ENCODE results near the gene OR2S2. TPM values are rescaled to one million over a fixed set of nuclear protein-coding genes. Genes with fewer than 3 reads are reported as not detected.

Gene OR2S2, protein sequence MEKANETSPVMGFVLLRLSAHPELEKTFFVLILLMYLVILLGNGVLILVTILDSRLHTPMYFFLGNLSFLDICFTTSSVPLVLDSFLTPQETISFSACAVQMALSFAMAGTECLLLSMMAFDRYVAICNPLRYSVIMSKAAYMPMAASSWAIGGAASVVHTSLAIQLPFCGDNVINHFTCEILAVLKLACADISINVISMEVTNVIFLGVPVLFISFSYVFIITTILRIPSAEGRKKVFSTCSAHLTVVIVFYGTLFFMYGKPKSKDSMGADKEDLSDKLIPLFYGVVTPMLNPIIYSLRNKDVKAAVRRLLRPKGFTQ
- not detected for total RNA-seq

DNA sequence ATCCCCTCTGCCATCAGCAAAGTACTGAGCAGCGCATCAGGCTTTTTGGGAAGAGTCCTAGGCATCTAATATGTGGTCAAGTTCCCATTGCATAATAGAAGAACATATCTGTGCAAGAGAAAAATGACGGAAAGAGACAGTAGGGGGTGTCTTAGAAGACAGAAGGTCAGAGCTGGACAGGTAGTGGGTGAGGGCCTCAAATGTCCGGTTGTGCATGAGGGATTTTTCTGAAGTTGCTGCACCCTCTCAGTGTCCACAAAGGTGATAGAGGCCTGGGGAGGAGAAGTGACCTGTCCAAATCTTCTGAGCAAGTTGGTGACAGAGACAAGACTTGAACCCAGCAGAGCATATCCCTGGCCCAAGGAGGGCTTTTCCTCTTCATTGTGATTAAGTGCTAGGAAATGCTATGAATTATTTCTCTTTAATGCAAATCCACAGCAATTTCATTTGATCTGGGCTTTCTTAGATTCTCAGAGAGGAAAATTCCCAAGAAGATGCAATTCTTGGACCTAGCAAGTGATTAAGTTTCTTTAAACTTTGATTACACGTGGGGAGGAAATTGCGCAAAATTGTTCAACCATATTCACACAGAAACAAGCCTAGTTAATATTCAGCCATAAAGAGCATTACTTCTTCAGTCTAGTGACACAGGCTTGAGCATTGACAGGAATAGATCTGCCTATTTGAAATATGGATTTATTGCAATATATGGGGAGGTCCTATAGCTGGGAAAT lies at the start of gene OR2S2:
Gene OR2S2 (minus strand): TSS at position 51 of the 734 bp plus-strand sequence. CDS start 56 bp downstream, outside the sequence.
- in situ Hi-C loops (cut with MboI; ENCODE audit: low sequenced_read_pairs in 4 of 4), result loop anchor here in 3 of 4 donors (5.0 to 25.0 kb wide), 4 partner anchors 56 to 379 kb away; no protein-coding TSS in a partner anchor
- no peaks in the 10 kb centered on the region for H3K27me3 ChIP-seq
- H3K4me3 ChIP-seq, result no peak within 1 kb of the TSS
- H3K36me3 ChIP-seq, result no peaks in the 10 kb centered on the region
- ATAC-seq (no peak), DNase-seq (no peak)
- TF ChIP-seq, protein P1, sequence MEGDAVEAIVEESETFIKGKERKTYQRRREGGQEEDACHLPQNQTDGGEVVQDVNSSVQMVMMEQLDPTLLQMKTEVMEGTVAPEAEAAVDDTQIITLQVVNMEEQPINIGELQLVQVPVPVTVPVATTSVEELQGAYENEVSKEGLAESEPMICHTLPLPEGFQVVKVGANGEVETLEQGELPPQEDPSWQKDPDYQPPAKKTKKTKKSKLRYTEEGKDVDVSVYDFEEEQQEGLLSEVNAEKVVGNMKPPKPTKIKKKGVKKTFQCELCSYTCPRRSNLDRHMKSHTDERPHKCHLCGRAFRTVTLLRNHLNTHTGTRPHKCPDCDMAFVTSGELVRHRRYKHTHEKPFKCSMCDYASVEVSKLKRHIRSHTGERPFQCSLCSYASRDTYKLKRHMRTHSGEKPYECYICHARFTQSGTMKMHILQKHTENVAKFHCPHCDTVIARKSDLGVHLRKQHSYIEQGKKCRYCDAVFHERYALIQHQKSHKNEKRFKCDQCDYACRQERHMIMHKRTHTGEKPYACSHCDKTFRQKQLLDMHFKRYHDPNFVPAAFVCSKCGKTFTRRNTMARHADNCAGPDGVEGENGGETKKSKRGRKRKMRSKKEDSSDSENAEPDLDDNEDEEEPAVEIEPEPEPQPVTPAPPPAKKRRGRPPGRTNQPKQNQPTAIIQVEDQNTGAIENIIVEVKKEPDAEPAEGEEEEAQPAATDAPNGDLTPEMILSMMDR (IDR thresholded peaks at IDR 0.05 in 4 of 5, conservative IDR thresholded peaks at IDR 0.05 in 1 of 5), result no peak
- TF ChIP-seq POLR2A (IDR thresholded peaks at IDR 0.05), result no peak
- H3K27ac ChIP-seq, result no peak within 1 kb of the TSS
- no peaks in the 10 kb centered on the region for H3K9me3 ChIP-seq
- no peaks in the 10 kb centered on the region for H3K4me1 ChIP-seq
- intact Hi-C loops (cut with DNase I; ENCODE audit: low total_unique reads), result no loop called here

DNA sequence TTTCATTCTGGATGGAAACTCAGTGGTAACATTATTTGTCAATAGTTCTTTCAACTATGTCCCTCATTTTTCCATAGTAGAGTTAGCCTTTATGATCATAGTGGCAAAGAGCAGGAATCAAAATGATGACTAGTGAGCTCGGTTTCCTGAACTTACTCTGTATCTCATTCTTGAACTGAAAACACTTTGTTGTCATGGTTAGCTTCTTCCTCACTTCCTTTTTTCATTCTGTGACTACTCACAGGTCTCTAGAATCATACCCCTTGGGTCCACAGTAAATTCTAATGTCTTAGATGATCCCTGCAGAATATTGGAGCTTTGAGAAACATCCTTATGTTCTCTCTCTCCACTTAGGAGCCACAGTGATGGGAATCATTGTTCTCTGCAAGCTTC lies 49.4 kb upstream of the OR2S2 start:
- intact Hi-C loops (cut with DNase I; ENCODE audit: low total_unique reads) (loop anchor here (10.0 kb wide), 1 partner anchor 67 kb away; no protein-coding TSS in a partner anchor), in situ Hi-C loops (cut with MboI; ENCODE audit: low sequenced_read_pairs in 4 of 4) (no loop called here)
- no peak overlapping the region for H3K27ac ChIP-seq
- H3K4me1 ChIP-seq, result no peaks in the 10 kb centered on the region
- H3K27me3 ChIP-seq, result peaks cover 0 to 6% (median 0%) of the 10 kb centered on the region in 3 donors
- H3K9me3 ChIP-seq, result no peaks in the 10 kb centered on the region
- no peak overlapping the region for H3K4me3 ChIP-seq
- TF ChIP-seq, protein P1 (IDR thresholded peaks at IDR 0.05 in 4 of 5, conservative IDR thresholded peaks at IDR 0.05 in 1 of 5), result no peak
- TF ChIP-seq POLR2A (IDR thresholded peaks at IDR 0.05), result no peak
- no peak for ATAC-seq
- no peak for DNase-seq
- H3K36me3 ChIP-seq, result no peaks in the 10 kb centered on the region

DNA sequence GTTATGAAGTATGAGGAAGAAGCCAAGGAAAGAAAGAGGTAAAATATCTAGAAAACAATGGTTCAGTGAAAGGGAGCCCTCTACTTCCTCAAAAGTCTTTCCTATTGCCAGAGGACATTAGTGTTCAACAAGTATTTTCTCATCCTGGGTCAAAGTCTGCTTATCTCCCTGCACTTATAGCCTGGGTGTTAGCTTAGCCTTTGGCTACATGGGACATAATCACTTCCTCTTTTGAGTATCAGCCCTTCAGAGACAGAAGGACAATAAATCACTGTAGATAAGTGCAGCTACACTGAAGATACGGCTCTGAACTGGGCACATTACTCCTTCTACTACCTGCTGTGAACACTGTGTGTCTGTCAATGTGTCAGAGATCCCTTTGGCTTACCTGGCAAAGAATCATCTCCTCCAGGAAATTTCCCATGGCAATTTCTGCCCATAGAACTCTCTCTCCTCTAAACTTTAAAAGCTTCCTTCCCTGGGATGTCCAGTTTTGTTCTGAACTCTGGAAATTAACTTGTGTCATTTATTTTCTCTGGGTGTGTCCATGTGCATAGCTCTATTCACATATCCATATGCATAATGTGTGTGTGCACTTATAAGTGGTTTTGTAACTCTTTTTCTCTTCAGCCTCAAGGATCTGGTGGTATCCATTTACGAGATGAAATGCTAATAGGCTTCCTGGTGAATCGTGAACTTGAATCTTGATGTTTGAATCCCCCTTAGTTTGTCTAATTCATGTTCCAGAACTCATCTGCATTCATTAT lies 48.8 kb upstream of the OR2S2 start:
- DNase-seq (no peak), ATAC-seq (no peak)
- Histone ChIP-seq H3K9me3 (no peaks in the 10 kb centered on the region), H3K27ac (no peak overlapping the region), H3K27me3 (peaks cover 0 to 6% (median 0%) of the 10 kb centered on the region in 3 donors), H3K36me3 (no peaks in the 10 kb centered on the region), H3K4me3 (no peak overlapping the region), H3K4me1 (no peaks in the 10 kb centered on the region)
- TF ChIP-seq, protein P1 (IDR thresholded peaks at IDR 0.05 in 4 of 5, conservative IDR thresholded peaks at IDR 0.05 in 1 of 5), result no peak
- TF ChIP-seq POLR2A (IDR thresholded peaks at IDR 0.05), result no peak
- intact Hi-C loops (cut with DNase I; ENCODE audit: low total_unique reads), result loop anchor here (10.0 kb wide), 1 partner anchor 68 kb away; no protein-coding TSS in a partner anchor
- in situ Hi-C loops (cut with MboI; ENCODE audit: low sequenced_read_pairs in 4 of 4), result no loop called here

DNA sequence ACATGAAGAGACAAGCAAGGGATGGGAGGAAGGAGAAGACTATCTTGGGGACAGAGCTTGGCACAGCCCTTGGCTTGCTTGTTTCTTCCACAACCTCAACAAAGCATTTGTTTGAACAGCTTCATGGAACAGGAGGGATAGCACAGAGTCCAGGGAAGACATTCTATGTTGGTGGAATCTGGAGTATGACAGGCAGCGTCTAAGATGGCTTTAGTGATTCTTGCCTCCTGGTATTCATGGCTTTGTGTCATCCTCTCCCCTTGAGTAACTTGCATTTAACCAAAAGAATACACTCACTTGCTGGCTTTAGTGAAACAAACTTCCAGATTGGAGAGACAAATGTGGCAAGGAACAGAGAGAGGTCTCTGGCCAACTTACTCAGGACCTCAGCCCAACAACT lies 47.9 kb upstream of the OR2S2 start:
- intact Hi-C loops (cut with DNase I; ENCODE audit: low total_unique reads) (loop anchor here (10.0 kb wide), 1 partner anchor 69 kb away; no protein-coding TSS in a partner anchor), in situ Hi-C loops (cut with MboI; ENCODE audit: low sequenced_read_pairs in 4 of 4) (no loop called here)
- ATAC-seq, result no peak

More for the DNA sequence above, 47.9 kb upstream of the OR2S2 start:
- Histone ChIP-seq H3K36me3 (no peaks in the 10 kb centered on the region), H3K9me3 (no peaks in the 10 kb centered on the region), H3K4me1 (no peaks in the 10 kb centered on the region), H3K27ac (no peak overlapping the region), H3K4me3 (no peak overlapping the region), H3K27me3 (peaks cover 0 to 6% (median 0%) of the 10 kb centered on the region in 3 donors)
- no peak for TF ChIP-seq POLR2A (IDR thresholded peaks at IDR 0.05)
- TF ChIP-seq, protein P1 (IDR thresholded peaks at IDR 0.05 in 4 of 5, conservative IDR thresholded peaks at IDR 0.05 in 1 of 5), result no peak
- no peak for DNase-seq

Measured in gastrocnemius medialis (tissue), 4 donors.